Parathyroid adenoma (tissue), 2 donors: Measurements from ENCODE around the gene IKZF1.

Source experiments
- H2AFZ ChIP-seq: fragments of 300-600 bp; sonication (generic); one replicate; pipeline ENCODE4 v1.7.0; 2017; ENCODE audit warnings: antibody characterized with exemption, mild to moderate bottlenecking
- H3K27ac ChIP-seq: fragments of 300-600 bp; sonication (generic); one replicate; pipeline ENCODE4 v1.7.0; 2017
- H3K27me3 ChIP-seq: fragments of 300-600 bp; sonication (generic); one replicate; pipeline ENCODE4 v1.7.0; 2017; ENCODE audit warnings: low read length; ENCODE audit not compliant: control insufficient read depth, insufficient read depth
- H3K36me3 ChIP-seq: fragments of 300-600 bp; sonication (generic); one replicate; pipeline ENCODE4 v1.7.0; 2017; ENCODE audit warnings: low read length; ENCODE audit not compliant: control insufficient read depth, insufficient read depth
- H3K4me1 ChIP-seq: fragments of 300-600 bp; sonication (generic); one replicate; pipeline ENCODE4 v1.7.0; 2017; ENCODE audit warnings: control low read depth
- H3K4me2 ChIP-seq: fragments of 300-600 bp; sonication (generic); one replicate; pipeline ENCODE4 v1.7.0; 2017; ENCODE audit warnings: low read length
- H3K4me3 ChIP-seq: fragments of 300-600 bp; sonication (generic); one replicate; pipeline ENCODE4 v1.7.0; 2017; ENCODE audit warnings: low read depth, low read length
- H3K79me2 ChIP-seq: fragments of 300-600 bp; sonication (generic); one replicate; pipeline ENCODE4 v1.7.0; 2017; ENCODE audit warnings: control low read depth
- H3K9ac ChIP-seq: fragments of 300-600 bp; sonication (generic); one replicate; pipeline ENCODE4 v1.7.0; 2017; ENCODE audit warnings: mild to moderate bottlenecking
- H3K9me3 ChIP-seq: fragments of 300-600 bp; sonication (generic); one replicate; pipeline ENCODE4 v1.7.0; 2017; ENCODE audit warnings: low read length; ENCODE audit not compliant: control insufficient read depth
- TF ChIP-seq, protein P1 (sequence below): fragments of 300-600 bp; sonication (generic); IDR thresholded peaks from one replicate; pipeline ENCODE4 v1.7.0; 2017; ENCODE audit warnings: antibody characterized with exemption, mild to moderate bottlenecking
- donor health status: primary hyperparathyroidism.

Gene IKZF1

DNA sequence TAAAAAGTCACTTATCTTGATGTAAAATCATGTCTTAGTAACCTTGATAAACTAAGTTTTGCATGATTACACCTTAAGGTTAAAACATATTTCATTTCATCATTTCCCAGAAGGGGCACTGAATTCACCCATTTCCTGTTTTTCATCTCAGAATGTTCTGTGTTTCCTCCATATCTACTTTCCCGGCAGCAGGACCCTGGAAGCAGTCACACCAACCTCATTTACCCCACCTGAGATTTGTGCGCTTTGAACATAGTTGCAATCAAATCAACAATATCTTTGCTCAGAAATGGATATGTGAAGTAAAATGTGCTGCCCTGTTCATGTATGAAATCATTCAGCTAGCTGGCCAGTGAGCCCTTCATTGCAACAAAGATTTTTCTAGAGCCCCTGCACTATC, 46.8 kb downstream of the IKZF1 start:
- Histone ChIP-seq H3K36me3 (no peaks in the 10 kb centered on the region), H3K9ac (no peak overlapping the region), H2AFZ (no peak overlapping the region), H3K4me3 (no peak overlapping the region), H3K9me3 (no peaks in the 10 kb centered on the region), H3K27ac (no peak overlapping the region), H3K79me2 (no peaks in the 10 kb centered on the region), H3K4me2 (no peak overlapping the region), H3K27me3 (no peaks in the 10 kb centered on the region), H3K4me1 (no peaks in the 10 kb centered on the region)
- TF ChIP-seq, protein P1, sequence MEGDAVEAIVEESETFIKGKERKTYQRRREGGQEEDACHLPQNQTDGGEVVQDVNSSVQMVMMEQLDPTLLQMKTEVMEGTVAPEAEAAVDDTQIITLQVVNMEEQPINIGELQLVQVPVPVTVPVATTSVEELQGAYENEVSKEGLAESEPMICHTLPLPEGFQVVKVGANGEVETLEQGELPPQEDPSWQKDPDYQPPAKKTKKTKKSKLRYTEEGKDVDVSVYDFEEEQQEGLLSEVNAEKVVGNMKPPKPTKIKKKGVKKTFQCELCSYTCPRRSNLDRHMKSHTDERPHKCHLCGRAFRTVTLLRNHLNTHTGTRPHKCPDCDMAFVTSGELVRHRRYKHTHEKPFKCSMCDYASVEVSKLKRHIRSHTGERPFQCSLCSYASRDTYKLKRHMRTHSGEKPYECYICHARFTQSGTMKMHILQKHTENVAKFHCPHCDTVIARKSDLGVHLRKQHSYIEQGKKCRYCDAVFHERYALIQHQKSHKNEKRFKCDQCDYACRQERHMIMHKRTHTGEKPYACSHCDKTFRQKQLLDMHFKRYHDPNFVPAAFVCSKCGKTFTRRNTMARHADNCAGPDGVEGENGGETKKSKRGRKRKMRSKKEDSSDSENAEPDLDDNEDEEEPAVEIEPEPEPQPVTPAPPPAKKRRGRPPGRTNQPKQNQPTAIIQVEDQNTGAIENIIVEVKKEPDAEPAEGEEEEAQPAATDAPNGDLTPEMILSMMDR: no peak

GRCh38 chr7:50352282-50352681, 47.8 kb downstream of the IKZF1 start:
- Histone ChIP-seq H3K27me3 (no peaks in the 10 kb centered on the region), H3K36me3 (no peaks in the 10 kb centered on the region), H3K4me1 (no peaks in the 10 kb centered on the region), H3K79me2 (no peaks in the 10 kb centered on the region), H3K9ac (no peak overlapping the region), H3K4me3 (no peak overlapping the region), H2AFZ (no peak overlapping the region), H3K4me2 (no peak overlapping the region), H3K9me3 (no peaks in the 10 kb centered on the region), H3K27ac (no peak overlapping the region)
- TF ChIP-seq, protein P1: no peak

DNA sequence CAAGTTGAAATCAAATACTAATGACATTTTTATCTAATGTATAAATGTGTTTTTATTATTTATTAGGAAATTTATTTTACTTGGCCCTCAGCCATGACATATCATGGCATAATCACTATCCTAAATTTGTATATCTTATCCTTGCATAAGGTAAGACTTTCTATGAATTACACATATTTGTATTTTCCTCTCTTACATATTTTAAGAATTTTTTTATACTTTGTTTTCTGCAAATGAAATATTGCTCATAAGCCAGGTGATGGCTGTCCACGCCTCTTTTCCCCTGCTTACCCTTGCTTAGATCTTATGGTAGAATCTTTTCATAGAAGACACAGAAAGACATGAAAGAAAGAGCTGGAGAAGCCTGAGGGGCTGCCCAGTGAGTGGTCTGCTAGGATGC, 48.2 kb downstream of the IKZF1 start:
- Histone ChIP-seq H3K4me1 (no peaks in the 10 kb centered on the region), H3K9me3 (no peaks in the 10 kb centered on the region), H3K4me2 (no peak overlapping the region), H2AFZ (no peak overlapping the region), H3K27me3 (no peaks in the 10 kb centered on the region), H3K4me3 (no peak overlapping the region), H3K36me3 (no peaks in the 10 kb centered on the region), H3K9ac (no peak overlapping the region), H3K27ac (no peak overlapping the region), H3K79me2 (no peaks in the 10 kb centered on the region)
- TF ChIP-seq, protein P1: no peak

GRCh38 chr7:50353201-50353600, 48.7 kb downstream of the IKZF1 start:
- no peaks in the 10 kb centered on the region for H3K4me1 ChIP-seq
- no peaks in the 10 kb centered on the region for H3K36me3 ChIP-seq
- no peak overlapping the region for H2AFZ ChIP-seq
- H3K4me2 ChIP-seq: no peak overlapping the region
- TF ChIP-seq, protein P1: no peak
- no peak overlapping the region for H3K27ac ChIP-seq
- H3K4me3 ChIP-seq: no peak overlapping the region
- no peaks in the 10 kb centered on the region for H3K9me3 ChIP-seq
- no peaks in the 10 kb centered on the region for H3K79me2 ChIP-seq
- H3K27me3 ChIP-seq: no peaks in the 10 kb centered on the region
- no peak overlapping the region for H3K9ac ChIP-seq

GRCh38 chr7:50353894-50354595, 49.5 kb downstream of the IKZF1 start:
- no peak overlapping the region for H2AFZ ChIP-seq
- H3K9me3 ChIP-seq: no peaks in the 10 kb centered on the region
- H3K4me2 ChIP-seq: no peak overlapping the region
- no peak overlapping the region for H3K27ac ChIP-seq
- no peak overlapping the region for H3K4me3 ChIP-seq
- H3K9ac ChIP-seq: no peak overlapping the region
- H3K27me3 ChIP-seq: no peaks in the 10 kb centered on the region
- H3K4me1 ChIP-seq: no peaks in the 10 kb centered on the region
- H3K79me2 ChIP-seq: no peaks in the 10 kb centered on the region
- H3K36me3 ChIP-seq: no peaks in the 10 kb centered on the region
- TF ChIP-seq, protein P1: no peak
